Measurements from ENCODE around the gene CBX1.
A peak's percentile ranks its signal among the peaks of the same experiment; 100 is the strongest.

Gene CBX1

DNA sequence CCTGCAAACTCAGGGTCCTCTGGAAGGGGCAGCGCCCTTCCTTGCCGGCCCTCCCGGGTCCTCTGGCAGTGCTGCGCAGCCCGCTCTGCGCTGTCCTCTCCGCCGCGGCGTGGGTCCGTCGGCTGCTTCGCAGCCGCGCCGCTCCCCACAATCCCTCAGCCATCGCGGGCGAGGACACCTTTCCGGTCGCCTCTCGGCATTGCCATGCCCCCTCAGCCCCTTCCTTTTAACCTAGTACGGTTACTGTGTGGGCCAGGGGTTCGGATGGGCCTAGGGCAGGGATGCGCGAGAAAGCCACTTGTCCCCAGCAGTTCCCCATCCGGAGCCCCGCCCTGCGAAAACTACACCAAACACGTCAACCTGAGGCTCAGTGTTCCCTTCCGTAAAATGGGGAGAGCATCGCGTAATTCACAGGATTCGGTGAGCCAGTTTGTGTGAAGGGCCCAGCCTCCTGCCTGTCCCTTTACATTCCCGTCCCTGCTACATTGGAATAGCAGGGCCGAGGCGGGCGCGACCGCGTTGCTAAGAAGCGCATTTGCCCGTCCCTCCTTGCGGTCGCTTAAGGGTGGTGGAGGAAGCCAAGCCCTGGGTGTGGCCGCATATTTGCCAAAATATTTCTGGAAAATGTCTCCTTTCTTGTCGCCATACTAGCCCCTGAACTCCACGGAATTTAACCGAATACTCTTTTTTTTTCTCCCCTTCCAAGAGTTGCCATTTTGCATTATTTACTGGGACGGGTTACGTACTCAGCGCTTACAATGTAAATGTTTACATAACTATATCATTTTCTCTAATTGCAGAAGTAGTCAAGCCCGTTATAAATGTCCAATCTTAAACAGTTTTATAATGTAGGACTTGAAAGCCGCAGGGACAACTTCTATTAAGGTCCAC lies 76.9 kb downstream of the CBX1 start:
- peak; percentile 79 for DNase-seq

DNA sequence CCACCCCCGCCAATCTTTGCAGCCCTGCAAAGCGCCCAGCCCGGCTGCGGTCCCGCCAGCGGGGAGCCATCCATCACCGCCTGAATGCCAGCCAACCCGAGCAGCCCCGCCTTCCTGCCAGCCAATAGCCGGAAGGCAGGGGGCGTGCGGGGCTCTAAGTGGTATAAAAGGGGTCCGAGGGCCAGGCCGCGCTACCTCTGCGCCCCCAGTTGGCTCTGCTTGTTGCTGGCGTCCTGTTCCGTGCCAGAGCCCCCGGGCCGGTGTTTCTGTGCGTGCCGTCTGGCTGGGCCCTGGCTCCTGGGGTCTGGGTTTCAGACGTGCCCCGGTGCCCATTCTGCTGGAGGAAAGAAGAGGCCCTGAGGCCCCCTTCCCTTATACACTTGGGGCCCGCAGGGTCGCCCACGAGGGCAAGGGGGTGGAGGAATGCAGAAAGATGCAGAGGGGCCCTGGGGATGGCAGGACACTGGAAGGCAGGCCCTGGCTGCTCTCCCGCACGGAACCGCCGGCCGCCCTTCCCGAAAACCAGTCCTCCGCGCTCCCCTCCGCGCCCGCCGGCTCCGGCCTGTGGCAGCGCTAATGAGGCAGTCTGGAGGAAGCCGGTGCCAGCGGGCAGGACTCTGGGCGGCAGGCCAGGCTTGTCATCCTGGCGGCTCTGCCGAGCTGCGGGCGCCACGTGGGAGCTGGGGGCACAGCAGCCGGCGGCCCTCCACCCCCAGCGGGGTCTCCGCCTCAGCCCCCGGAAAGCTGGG lies 77.7 kb downstream of the CBX1 start:
- peak; percentile 90 for DNase-seq

DNA sequence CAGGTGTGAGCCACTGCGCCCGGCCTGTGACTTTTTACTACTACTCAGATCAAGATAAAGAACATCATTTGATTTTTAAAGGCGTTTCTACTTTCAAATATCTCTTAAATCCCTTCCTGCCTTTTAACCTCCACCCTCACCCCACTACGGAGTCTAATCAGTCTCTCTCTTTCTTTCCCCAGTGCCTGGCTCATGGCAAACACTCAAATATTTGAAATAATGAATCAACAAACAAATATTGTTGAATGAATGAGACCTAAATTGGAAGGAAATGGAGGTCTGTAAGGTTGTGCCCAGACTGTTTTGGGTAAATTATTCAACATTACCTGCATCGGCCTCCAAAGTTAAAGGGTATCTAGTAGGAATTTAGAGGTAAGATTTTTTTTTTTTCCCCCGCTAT lies 78.4 kb downstream of the CBX1 start:
- no peak for DNase-seq

DNA sequence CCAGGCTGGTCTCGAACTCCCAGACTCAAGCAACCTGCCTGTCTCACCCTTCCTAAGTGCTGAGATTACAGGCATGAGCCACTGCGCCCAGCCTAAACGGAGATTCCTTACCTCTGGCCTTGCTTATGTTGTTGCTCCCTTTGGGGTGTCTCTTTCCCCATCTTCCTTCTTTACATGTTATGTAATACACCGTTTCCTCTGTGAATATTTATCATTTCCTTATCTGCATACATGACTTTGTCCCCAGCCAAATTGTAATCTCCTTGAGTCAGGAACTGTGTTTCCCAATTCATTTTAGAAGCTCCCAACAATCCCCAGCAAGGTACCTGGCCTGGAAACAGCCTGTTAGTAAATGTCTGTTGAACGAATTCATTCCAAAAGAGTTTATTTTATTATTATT lies 79.3 kb downstream of the CBX1 start:
- DNase-seq = no peak
